ENCODE measurements around the gene BMP6.

DNA sequence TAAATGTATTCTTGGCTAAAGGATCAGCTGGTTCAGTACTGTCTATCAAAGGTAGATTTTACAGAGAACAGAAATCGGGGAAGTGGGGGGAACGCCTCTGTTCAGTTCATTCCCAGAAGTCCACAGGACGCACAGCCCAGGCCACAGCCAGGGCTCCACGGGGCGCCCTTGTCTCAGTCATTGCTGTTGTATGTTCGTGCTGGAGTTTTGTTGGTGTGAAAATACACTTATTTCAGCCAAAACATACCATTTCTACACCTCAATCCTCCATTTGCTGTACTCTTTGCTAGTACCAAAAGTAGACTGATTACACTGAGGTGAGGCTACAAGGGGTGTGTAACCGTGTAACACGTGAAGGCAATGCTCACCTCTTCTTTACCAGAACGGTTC lies 154.8 kb downstream of the BMP6 start:
- TF ChIP-seq, protein P1, sequence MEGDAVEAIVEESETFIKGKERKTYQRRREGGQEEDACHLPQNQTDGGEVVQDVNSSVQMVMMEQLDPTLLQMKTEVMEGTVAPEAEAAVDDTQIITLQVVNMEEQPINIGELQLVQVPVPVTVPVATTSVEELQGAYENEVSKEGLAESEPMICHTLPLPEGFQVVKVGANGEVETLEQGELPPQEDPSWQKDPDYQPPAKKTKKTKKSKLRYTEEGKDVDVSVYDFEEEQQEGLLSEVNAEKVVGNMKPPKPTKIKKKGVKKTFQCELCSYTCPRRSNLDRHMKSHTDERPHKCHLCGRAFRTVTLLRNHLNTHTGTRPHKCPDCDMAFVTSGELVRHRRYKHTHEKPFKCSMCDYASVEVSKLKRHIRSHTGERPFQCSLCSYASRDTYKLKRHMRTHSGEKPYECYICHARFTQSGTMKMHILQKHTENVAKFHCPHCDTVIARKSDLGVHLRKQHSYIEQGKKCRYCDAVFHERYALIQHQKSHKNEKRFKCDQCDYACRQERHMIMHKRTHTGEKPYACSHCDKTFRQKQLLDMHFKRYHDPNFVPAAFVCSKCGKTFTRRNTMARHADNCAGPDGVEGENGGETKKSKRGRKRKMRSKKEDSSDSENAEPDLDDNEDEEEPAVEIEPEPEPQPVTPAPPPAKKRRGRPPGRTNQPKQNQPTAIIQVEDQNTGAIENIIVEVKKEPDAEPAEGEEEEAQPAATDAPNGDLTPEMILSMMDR (IDR thresholded peaks at IDR 0.05), result no peak
- TF ChIP-seq EZH2 (IDR thresholded peaks at IDR 0.05), result no peak
